KBM-7 (cell line): Measurements from ENCODE around the gene CCDC127.
A peak's percentile ranks its signal among the peaks of the same experiment; 100 is the strongest.
"Not testable (repeated sequence)": the region's sequence is repeated elsewhere in the genome, so short reads cannot be mapped to it uniquely, and the experiment has no call there.

Source experiments
- DNase-seq: peaks from one replicate; pipeline ENCODE4 v3.0.0-alpha.2; 2015
- in situ Hi-C: fragments of 300-500 bp; cut with MboI; formaldehyde crosslinking; loops from 2 replicates; pipeline ENCODE4 v1.14.3; 2020; ENCODE audit warnings: low sequenced_read_pairs, low pct_unique_long_range_greater_than_20kb, mixed read lengths

Gene CCDC127

GRCh38 chr5:237931-238330, 20.0 kb upstream of the CCDC127 start:
- DNase-seq, in situ Hi-C loops: not testable (repeated sequence)

- in situ Hi-C loops, DNase-seq: not testable (repeated sequence)
Measured at GRCh38 chr5:235527-235926, 17.6 kb upstream of the CCDC127 start.

GRCh38 chr5:234450-234849, 16.5 kb upstream of the CCDC127 start:
- in situ Hi-C loops: no loop called here

GRCh38 chr5:233426-233825, 15.5 kb upstream of the CCDC127 start:
- in situ Hi-C loops: not testable (repeated sequence)

More at GRCh38 chr5:234450-234849, 16.5 kb upstream of the CCDC127 start:
- no peak for DNase-seq

GRCh38 chr5:231661-232060, 13.7 kb upstream of the CCDC127 start:
- no peak for DNase-seq
- in situ Hi-C loops: no loop called here

More at GRCh38 chr5:233426-233825, 15.5 kb upstream of the CCDC127 start:
- DNase-seq: not testable (repeated sequence)

GRCh38 chr5:230711-231110, 12.8 kb upstream of the CCDC127 start:
- DNase-seq: no peak
- in situ Hi-C loops: no loop called here

- no peak for DNase-seq
- in situ Hi-C loops: no loop called here
Measured at GRCh38 chr5:228886-229285, 10.9 kb upstream of the CCDC127 start.

- in situ Hi-C loops, DNase-seq: not testable (repeated sequence)
Measured at GRCh38 chr5:227375-227774, 9.4 kb upstream of the CCDC127 start.

GRCh38 chr5:225334-225733, 7.4 kb upstream of the CCDC127 start:
- in situ Hi-C loops: no loop called here
- no peak for DNase-seq

GRCh38 chr5:223791-224190, 5.8 kb upstream of the CCDC127 start:
- in situ Hi-C loops: no loop called here
- no peak for DNase-seq

- in situ Hi-C loops, DNase-seq: not testable (repeated sequence)
Measured at GRCh38 chr5:222951-223715, 5.2 kb upstream of the CCDC127 start.

- no peak for DNase-seq
Measured at GRCh38 chr5:219991-220390, 2.0 kb upstream of the CCDC127 start.

GRCh38 chr5:219460-219863, 1.5 kb upstream of the CCDC127 start:
- in situ Hi-C loops: no loop called here

More at GRCh38 chr5:219991-220390, 2.0 kb upstream of the CCDC127 start:
- in situ Hi-C loops: no loop called here

GRCh38 chr5:218457-219291, 721 bp upstream of the CCDC127 start:
- DNase-seq: peak; percentile 40
- in situ Hi-C loops: no loop called here

More at GRCh38 chr5:219460-219863, 1.5 kb upstream of the CCDC127 start:
- DNase-seq: peak; percentile 38

GRCh38 chr5:216076-216475, 1.9 kb downstream of the CCDC127 start:
- in situ Hi-C loops, DNase-seq: not testable (repeated sequence)

GRCh38 chr5:215256-215655, 2.7 kb downstream of the CCDC127 start:
- in situ Hi-C loops: not testable (repeated sequence)

GRCh38 chr5:213803-214395, 4.1 kb downstream of the CCDC127 start:
- in situ Hi-C loops: no loop called here
- no peak for DNase-seq

More at GRCh38 chr5:215256-215655, 2.7 kb downstream of the CCDC127 start:
- DNase-seq: not testable (repeated sequence)

GRCh38 chr5:208449-209114, 9.4 kb downstream of the CCDC127 start:
- DNase-seq: no peak
- in situ Hi-C loops: no loop called here

- no peak for DNase-seq
- in situ Hi-C loops: no loop called here
Measured at GRCh38 chr5:207599-207998, 10.4 kb downstream of the CCDC127 start.
